Calu3 (cell line): ENCODE data around the gene PRKCZ. TPM values are rescaled to one million over a fixed set of nuclear protein-coding genes. Genes with fewer than 3 reads are reported as not detected.

Source experiments
- BruUV-seq: library from RNA; stranded (reverse); fragments of 400-500 nt; replicated peaks from 2 replicates; lab custom pipeline; 2021; lab: Mats Ljungman, UMichigan
- CTCF ChIA-PET: fragments of 300-600 bp; sonication (Branson Sonifier 250); formaldehyde crosslinking; loops from one replicate; lab custom pipeline; 2022; ENCODE audit warnings: antibody characterized with exemption; lab: Charles Lee
- DNase-seq: peaks from one replicate; pipeline ENCODE4 v3.0.0; 2022
- H3K27ac Mint-ChIP-seq: one replicate; pipeline ENCODE4 v1.8.0; 2022; ENCODE audit warnings: mixed read lengths; ENCODE audit not compliant: unreplicated experiment
- H3K27me3 Mint-ChIP-seq: one replicate; pipeline ENCODE4 v1.8.0; 2022; ENCODE audit warnings: mixed read lengths; ENCODE audit not compliant: unreplicated experiment
- H3K36me3 Mint-ChIP-seq: one replicate; pipeline ENCODE4 v1.8.0; 2022; ENCODE audit warnings: mild to moderate bottlenecking, moderate library complexity, mixed read lengths; ENCODE audit not compliant: insufficient read depth, unreplicated experiment
- H3K4me1 Mint-ChIP-seq: one replicate; pipeline ENCODE4 v1.8.0; 2022; ENCODE audit warnings: mild to moderate bottlenecking, low read depth, mixed read lengths; ENCODE audit not compliant: unreplicated experiment
- H3K4me3 Mint-ChIP-seq: one replicate; pipeline ENCODE4 v1.8.0; 2022; ENCODE audit warnings: mild to moderate bottlenecking, low read depth, moderate library complexity, mixed read lengths; ENCODE audit not compliant: unreplicated experiment
- H3K9me3 Mint-ChIP-seq: one replicate; pipeline ENCODE4 v1.8.0; 2022; ENCODE audit warnings: low read depth, mixed read lengths; ENCODE audit not compliant: unreplicated experiment
- CTCF ChIP-seq: fragments of 200-600 bp; IDR thresholded peaks from one replicate; pipeline ENCODE4 v1.8.0; 2022; ENCODE audit warnings: antibody characterized with exemption; ENCODE audit not compliant: unreplicated experiment
- intact Hi-C: fragments of 100-400 bp; cut with micrococcal nuclease; formaldehyde crosslinking; loops from one replicate; pipeline ENCODE4 v1.10.0; 2022; ENCODE audit not compliant: unreplicated experiment
- total RNA-seq: library from RNA; stranded (reverse); gene quantifications from 2 replicates; pipeline ENCODE4 v1.2.3, GENCODE V29; 2022

PRKCZ gene
- total RNA-seq, 1 experiment from 2014 or later: 26.0 TPM

GRCh38 chr1:2209400-2210083 is 159.3 kb downstream of the PRKCZ start:
- no peak overlapping the region for H3K4me3 Mint-ChIP-seq
- intact Hi-C loops: no loop called here
- CTCF ChIA-PET: interaction anchor here (1.2 to 1.4 kb wide), 2 partner anchors 11 to 15 kb away, joined by 3 to 4 read pairs; partner anchors contain the start of gene FAAP20
- peaks cover 17% of the 10 kb centered on the region for H3K36me3 Mint-ChIP-seq
- BruUV-seq: no TSS peak
- TF ChIP-seq CTCF: no peak
- H3K27me3 Mint-ChIP-seq: no peaks in the 10 kb centered on the region
- H3K4me1 Mint-ChIP-seq: peaks cover 19% of the 10 kb centered on the region
- no peak overlapping the region for H3K27ac Mint-ChIP-seq
- no peak for DNase-seq
- no peaks in the 10 kb centered on the region for H3K9me3 Mint-ChIP-seq

- Mint-ChIP-seq H3K27me3 (no peaks in the 10 kb centered on the region), H3K4me1 (peaks cover 19% of the 10 kb centered on the region), H3K36me3 (peaks cover 17% of the 10 kb centered on the region), H3K4me3 (no peak overlapping the region), H3K9me3 (no peaks in the 10 kb centered on the region), H3K27ac (no peak overlapping the region)
- no TSS peak for BruUV-seq
- intact Hi-C loops: no loop called here
- TF ChIP-seq CTCF: no peak
- DNase-seq: no peak
- CTCF ChIA-PET: no interaction called here
Measured at GRCh38 chr1:2210084-2210653, 160.0 kb downstream of the PRKCZ start.

- no peaks in the 10 kb centered on the region for H3K9me3 Mint-ChIP-seq
- no peak overlapping the region for H3K27ac Mint-ChIP-seq
- no peaks in the 10 kb centered on the region for H3K27me3 Mint-ChIP-seq
- BruUV-seq: no TSS peak
- intact Hi-C loops: no loop called here
- H3K4me1 Mint-ChIP-seq: peaks cover 19% of the 10 kb centered on the region
- TF ChIP-seq CTCF: no peak
- peaks cover 17% of the 10 kb centered on the region for H3K36me3 Mint-ChIP-seq
- CTCF ChIA-PET: interaction anchor here (0.7 kb wide), 1 partner anchor 10 kb away, joined by 6 read pairs; no protein-coding TSS in a partner anchor
- no peak overlapping the region for H3K4me3 Mint-ChIP-seq
- no peak for DNase-seq
Measured at GRCh38 chr1:2210786-2211185, 160.6 kb downstream of the PRKCZ start.

- DNase-seq: no peak
- peak overlapping the region; percentile 30 for H3K4me3 Mint-ChIP-seq
- no TSS peak for BruUV-seq
- peak overlapping the region; percentile 42 for H3K27ac Mint-ChIP-seq
- no peaks in the 10 kb centered on the region for H3K9me3 Mint-ChIP-seq
- CTCF ChIA-PET: interaction anchor here (1.2 kb wide), 1 partner anchor 12 kb away, joined by 3 read pairs; no protein-coding TSS in a partner anchor
- no peak for TF ChIP-seq CTCF
- no peaks in the 10 kb centered on the region for H3K27me3 Mint-ChIP-seq
- peaks cover 17% of the 10 kb centered on the region for H3K36me3 Mint-ChIP-seq
- intact Hi-C loops: no loop called here
- H3K4me1 Mint-ChIP-seq: peaks cover 14% of the 10 kb centered on the region
Measured at GRCh38 chr1:2212274-2212531, 162.0 kb downstream of the PRKCZ start.
